K562 (cell line): ENCODE measurements around the gene AFF1. TPM values are rescaled to one million over a fixed set of nuclear protein-coding genes. Genes with fewer than 3 reads are reported as not detected.

Experiments
- CHD7 ChIP-seq: fragments of 200-600 bp; sonication (generic); IDR thresholded peaks from one replicate; pipeline ENCODE4 v1.6.1; 2012; ENCODE audit warnings: mild to moderate bottlenecking, low read depth, low read length, inconsistent platforms
- KLF13 ChIP-seq: fragments of 450-650 bp; IDR thresholded peaks from 2 replicates; pipeline ENCODE4 v1.6.1; 2016; ENCODE audit warnings: missing genetic modification characterization, low read depth, mild to moderate bottlenecking, missing compliant biosample characterization, moderate library complexity, borderline replicate concordance
- POLR2A ChIP-seq: fragments of 450-650 bp; conservative IDR thresholded peaks from 2 replicates; pipeline ENCODE4 v1.6.1; 2016
- polyA plus RNA-seq, 8 experiments: library from polyadenylated mRNA; depleted of rRNA in 4 of 8; stranded (reverse) in 5 of 8; unstranded in 3 of 8; fragments of >200 nt; fragmentation: Nextera tagmentation in 2 of 8; fragmentation: Illumina TruSeq in 1 of 8; extraction: Ambion mirVana in 2 of 8; extraction: Trizol in 1 of 8; gene quantifications; 2 replicates each; pipeline versions ENCODE4 v1.2.1 to v1.2.3, GENCODE V29; 2011 to 2014; ENCODE audit warnings: inconsistent platforms in 1 of 8, missing spikeins in 1 of 8
- total RNA-seq, 7 experiments: library from RNA; depleted of rRNA in 6 of 7; stranded (reverse); fragments of >200 nt in 6 of 7; fragmentation: Illumina TruSeq in 2 of 7; extraction: Trizol in 2 of 7; gene quantifications; 2 replicates each; pipeline versions ENCODE4 v1.2.1 to v1.2.3, GENCODE V29; 2011 to 2021; ENCODE audit warnings: low replicate concordance in 1 of 7

Gene AFF1
- total and polyA plus RNA-seq, 9 of the 15 experiments (the other 6 are each of a cell fraction or from before 2014, with no cell fraction given) = 4.1 to 47.5 (median 17.2) TPM

GRCh38 chr4:86901864-86902263 lies 32.9 kb upstream of the AFF1 start (continued):
- TF ChIP-seq CHD7 (no peak), KLF13 (no peak), POLR2A (no peak)
